T1000 (cell line): Measurements from ENCODE around the gene NKD1.

Experiments used
- DNase-seq: peaks from one replicate; lab custom pipeline; 2025; ENCODE audit warnings: mixed read lengths; lab: John Stamatoyannopoulos, UW

NKD1 gene

GRCh38 chr16:50538411-50539052 lies 9.7 kb upstream of the NKD1 start:
- no peak for DNase-seq

DNA sequence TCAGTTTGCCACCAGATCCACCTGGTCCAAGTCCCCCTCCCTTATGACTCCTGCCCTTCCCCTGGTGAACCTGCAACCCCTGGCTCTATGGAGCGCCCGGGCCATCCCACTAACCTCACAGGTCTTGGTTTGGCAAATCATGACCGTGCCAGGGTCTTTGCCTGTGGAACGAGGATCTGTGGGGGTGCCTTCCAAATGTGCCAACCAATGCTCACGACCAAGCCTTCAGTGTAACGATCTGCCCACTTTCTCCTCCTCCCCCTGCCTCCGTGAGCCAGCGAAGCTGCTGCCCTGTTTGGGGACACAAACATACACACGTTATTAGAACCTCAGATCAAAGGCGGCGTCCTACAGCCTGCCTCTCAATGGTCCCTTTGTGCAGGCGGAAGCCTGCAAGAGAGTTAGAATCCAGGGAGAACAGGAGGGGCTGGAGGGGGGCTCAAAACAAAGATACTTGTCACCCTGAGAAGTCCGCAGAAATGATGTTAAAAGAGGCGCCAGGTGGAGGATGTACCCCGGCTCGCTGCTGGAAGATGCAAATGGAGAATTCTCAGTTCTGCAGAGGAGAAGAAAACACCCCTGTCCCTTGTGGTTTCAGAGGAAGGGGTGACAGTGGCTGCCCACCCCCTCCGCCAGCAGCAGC lies 9.0 kb upstream of the NKD1 start:
- no peak for DNase-seq

GRCh38 chr16:50539822-50540710 lies 8.1 kb upstream of the NKD1 start:
- DNase-seq, result no peak

- DNase-seq, result no peak
Observed at GRCh38 chr16:50540711-50541007, 7.5 kb upstream of the NKD1 start.

- no peak for DNase-seq
Observed at GRCh38 chr16:50542703-50543102, 5.5 kb upstream of the NKD1 start.

- no peak for DNase-seq
Observed at GRCh38 chr16:50546125-50546524, 2.1 kb upstream of the NKD1 start.

GRCh38 chr16:50547340-50548124 lies 664 bp upstream of the NKD1 start:
- no peak for DNase-seq

GRCh38 chr16:50548909-50549560 lies 839 bp downstream of the NKD1 start:
- no peak for DNase-seq

- DNase-seq, result no peak
Observed at GRCh38 chr16:50549561-50549915, 1.3 kb downstream of the NKD1 start.

DNA sequence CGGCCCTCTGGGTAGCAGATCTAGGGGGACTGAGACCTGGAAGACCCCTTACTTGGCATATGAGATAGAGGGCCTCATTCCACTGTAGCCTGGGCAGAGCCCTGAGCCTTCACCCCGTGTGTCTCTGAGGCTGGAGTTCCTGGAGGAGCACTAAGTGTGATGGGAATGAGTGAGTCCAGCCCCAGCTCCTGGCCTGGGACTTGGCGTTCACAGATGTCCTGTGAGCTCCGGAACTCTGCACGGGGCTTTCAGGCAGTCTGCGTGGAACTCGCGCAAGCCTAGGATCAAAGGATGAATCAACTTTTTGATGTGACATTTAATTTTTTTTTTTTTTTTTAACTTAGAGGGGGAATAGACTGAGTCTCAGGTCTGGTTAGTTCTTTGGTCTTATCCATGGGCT lies 1.8 kb downstream of the NKD1 start:
- no peak for DNase-seq

DNA sequence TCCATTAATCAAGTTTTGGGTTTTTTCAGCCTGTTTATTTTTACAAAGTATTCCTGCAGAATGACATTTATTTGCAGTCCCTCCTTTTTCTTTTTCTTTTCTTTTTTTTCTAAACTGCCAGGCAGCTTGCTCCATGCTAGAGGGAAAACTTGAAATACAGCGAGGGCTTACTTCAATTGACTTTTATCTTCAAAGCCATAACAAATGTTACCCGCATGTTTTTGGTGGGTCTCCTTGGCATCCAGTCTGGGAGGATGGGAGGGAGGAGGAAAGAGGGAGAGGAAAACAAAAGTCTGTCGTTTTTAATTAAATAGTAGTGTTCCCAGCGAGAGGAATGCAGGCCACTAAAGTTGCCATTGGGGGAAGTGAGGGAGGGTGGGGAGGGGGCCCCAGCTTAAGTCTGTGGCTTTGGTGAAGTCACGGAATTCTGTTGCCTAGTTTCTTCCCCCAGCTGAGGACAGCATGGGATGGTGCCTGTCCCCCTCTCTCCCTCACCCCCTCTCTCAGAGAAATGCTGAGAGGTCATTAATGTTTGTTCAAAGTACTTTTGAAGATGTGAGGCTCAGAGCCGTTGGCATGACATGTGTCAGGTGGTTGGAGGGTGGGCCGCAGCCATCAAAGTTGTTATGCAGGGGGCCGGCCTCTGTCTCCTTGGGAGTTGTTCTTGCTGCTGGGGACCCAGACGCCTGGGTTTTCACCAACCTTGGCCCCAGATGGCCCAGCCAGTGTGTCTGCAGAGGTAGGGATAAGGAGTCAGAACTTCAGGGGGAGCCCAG lies 2.9 kb downstream of the NKD1 start:
- DNase-seq, result no peak

GRCh38 chr16:50552476-50553101 lies 4.4 kb downstream of the NKD1 start:
- DNase-seq, result no peak

- DNase-seq, result no peak
Observed at GRCh38 chr16:50553182-50553710, 5.0 kb downstream of the NKD1 start.

DNA sequence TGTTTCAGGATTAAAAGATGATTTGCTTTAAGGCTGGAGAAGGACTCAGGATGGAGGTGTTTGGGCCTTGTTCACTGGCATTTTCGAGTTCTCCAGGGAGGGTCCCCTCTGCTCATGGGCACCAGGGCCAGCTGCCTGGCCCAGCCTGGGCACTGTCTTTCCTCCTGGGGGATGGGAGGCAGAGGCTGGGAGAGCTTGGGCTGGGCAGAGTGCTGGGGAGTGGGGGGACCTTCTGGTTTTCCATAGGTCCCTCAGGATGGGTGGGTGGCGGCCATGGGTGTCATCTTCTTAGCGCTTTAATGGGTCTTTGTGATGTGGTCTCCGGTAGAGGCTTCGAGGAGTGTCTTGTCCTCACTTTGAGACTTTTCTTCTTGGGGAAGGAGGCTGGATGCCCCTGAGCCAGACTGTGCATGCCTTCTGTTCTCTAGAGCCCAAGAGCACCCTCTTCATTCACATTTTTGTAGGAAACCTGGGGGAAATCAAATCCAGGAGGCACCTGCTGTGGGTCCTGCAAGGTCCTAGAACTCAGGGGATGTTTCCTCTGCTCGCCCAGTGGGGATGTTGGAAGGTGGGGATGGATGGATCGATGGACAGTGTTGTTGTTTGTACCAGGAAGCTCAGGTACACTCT lies 5.7 kb downstream of the NKD1 start:
- no peak for DNase-seq

GRCh38 chr16:50555269-50555875 lies 7.2 kb downstream of the NKD1 start:
- no peak for DNase-seq

DNA sequence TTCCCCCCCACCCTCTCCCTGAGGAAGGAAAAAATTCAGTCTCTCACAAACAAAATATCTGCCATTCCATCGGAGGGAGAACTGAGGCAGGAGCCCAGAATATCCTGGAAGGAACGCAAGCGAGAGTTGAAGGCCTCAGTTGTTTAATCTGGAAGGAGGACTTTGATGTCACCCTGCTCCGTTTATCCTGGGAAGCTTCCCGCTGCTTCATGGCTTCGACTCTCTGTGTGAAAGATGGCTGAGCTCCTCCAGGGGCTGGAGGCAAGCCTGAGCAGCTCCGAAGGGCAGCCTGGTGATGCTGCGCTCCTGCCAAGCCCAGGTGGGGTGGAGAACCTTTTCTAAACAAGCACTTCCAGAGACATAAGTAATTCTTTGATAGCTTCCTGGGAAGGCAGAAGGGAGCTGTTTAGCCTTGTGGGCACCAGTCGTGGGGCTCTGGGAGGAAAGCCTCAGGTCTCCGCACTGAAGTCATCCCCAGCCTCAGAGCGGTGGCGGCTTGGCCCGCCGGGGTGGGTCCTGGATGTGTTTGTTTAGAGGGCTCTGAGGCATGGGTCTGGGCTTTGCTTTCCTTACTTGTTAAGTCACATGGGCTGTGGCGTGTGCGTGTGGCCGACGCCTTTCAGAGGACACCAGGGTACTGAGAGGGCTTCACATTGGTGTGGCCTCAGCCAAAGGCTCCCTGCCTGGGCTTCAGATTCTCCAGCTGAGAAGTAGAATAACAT lies 7.9 kb downstream of the NKD1 start:
- DNase-seq, result no peak

DNA sequence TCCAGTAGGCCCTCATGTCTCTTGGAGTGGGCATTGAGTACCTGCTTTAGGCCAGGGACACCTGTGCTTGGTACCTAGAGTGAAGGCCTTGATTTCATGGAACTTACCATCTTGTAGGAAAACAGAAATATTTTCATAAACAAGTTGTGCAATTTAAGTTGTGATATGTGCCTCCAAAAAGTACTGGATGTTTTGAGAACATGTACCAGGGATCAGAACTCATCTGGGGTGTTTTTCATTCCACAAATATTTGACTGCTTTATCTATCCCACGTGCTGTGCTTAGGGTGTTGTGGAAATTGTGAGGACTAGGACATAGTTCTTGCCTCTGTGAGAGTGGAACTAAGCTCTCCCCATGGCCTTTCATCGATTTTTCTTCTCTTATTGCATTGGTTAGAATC lies 8.8 kb downstream of the NKD1 start:
- no peak for DNase-seq

- no peak for DNase-seq
Observed at GRCh38 chr16:50558913-50559312, 10.7 kb downstream of the NKD1 start.

DNA sequence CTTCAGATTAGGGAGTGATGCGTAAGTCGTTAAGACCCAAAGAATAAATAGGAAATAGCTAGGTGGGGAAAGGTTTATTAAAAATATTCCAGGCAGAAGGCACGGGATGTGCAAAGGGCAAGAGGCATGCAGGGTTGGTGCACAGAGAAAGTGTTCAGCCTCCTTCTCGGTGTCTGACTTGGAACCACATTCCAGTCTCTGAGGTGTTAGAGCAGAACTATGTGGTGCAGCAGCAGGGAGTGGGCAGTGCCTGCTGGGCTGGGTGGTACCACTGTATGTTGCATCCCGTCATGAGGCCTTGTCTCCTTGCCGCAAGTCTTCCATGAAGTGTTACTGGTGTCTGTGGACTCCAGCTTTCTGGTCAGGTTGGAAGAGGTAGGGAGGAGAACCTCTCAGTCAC lies 11.1 kb downstream of the NKD1 start:
- no peak for DNase-seq
